ENCODE measurements around the gene MEN1.
"Not testable (repeated sequence)": the region's sequence is repeated elsewhere in the genome, so short reads cannot be mapped to it uniquely, and the experiment has no call there.

Gene MEN1

DNA sequence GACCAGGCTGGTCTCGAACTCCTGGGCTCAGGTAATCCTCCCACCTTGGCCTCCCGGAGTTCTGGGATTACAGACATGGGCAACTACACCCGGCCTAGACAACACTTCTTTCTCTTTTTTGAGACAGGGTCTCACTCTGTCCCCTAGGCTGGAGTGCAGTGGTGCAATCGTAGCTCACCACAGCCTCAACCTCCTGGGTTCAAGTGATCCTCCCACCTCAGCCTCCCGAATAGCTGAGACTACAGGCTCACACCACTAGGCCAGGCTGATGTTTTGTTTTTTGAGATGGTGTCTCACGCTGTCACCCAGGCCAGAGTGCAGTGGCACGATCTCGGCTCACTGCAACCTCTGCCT lies 35.4 kb upstream of the MEN1 start:
- not testable (repeated sequence) for DNase-seq (ENCODE audit: low read depth)

GRCh38 chr11:64845129-64845775 lies 34.9 kb upstream of the MEN1 start:
- DNase-seq (ENCODE audit: low read depth) = no peak

- DNase-seq (ENCODE audit: low read depth) = no peak
These were observed 34.2 kb upstream of the MEN1 start, which contains the start of gene CDC42BPG for GRCh38 chr11:64844330-64845128. Gene CDC42BPG, minus strand, starts transcription at chr11:64844653. Its CDS starts 84 bp downstream, at chr11:64844569.

DNA sequence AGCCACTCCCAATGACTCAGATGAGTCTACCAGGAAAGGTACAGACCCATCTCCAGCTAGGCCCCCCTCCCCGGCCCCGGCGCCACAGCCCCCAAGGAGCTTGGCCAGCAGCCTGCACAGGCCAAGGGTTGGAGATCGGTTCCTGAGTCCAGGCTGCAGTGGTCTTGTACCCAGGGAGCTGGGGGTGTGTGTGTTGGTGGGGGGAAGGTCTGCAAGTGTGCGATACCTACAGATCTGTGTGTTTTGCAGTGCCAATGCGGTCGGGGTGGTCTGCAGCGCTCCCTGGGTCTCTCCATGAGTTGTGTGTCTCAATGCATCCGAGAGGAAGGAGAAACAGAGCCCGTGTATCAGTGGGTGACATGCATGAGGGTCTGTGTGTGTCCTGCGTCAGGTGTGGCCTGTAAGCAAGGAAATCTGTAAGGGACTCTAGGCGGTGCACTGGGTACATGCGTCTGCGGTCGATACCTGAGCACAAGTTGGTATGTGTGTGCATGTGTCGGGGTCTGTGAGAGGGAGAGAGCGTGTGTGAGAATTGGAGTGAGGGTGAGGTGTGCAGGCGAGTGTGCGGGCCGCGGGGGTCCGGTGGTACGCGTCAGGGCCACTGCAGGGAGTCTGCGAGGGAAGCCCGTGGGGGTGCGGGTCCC lies 33.5 kb upstream of the MEN1 start:
- DNase-seq (ENCODE audit: low read depth) = no peak

GRCh38 chr11:64842851-64843685 lies 32.7 kb upstream of the MEN1 start:
- no peak for DNase-seq (ENCODE audit: low read depth)

DNA sequence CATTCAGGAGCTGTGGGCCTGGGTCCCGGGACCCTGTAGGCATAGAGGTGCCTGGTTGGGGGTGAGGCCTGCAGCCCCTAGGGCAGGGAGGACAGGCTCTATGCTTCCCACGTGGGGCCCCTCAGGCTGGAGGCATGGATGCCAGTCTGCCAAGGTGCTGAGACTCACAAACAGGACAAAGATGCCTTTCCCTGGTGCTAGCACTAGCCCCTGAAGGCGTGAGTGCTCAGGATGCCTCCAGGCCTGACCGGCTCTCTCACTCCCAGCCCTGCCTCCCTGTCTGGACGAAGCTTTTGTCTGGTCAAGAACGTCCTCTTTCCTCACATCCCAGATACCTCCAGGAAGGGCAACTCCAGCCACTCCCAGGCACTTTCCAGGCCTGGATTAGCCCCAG lies 32.0 kb upstream of the MEN1 start:
- no peak for DNase-seq (ENCODE audit: low read depth)

DNA sequence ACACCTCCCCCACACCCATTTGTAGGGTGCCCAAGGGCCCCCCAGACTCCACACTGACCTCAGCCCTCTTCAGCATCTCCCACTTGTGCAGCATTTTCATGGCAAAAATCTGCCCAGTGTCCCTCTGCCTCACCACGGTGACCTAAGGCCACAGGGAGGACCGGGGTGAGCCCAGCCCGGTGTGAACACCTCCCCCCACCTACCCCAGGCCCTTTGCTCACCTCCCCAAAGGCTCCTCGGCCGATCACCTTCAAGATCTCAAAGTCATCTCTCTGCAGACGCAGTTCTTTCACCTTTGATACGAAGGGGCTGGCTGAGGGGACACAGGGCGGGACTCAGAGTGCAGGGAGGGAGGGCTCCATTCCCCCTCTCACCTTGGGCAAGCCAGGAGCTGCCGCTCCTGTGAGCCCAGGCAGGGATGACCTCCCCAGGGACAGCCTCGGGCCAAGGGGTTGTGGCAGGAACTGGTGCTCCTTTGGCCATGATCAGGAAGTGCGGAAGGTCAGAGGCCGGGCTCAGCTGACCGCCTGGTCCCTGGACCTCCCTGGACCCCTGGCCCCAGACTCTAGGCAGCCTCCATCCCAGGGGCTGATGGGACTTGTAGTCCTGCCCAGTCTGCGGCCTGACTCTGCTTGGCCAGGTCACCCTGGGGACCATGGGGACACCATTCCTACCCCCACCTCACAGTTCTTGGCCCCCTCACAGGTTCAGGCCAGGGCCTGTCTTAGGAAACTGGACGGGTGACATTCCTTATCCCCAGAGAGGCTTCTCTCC lies 31.4 kb upstream of the MEN1 start:
- DNase-seq (ENCODE audit: low read depth) = no peak

- DNase-seq (ENCODE audit: low read depth) = no peak
These were observed 29.8 kb upstream of the MEN1 start for GRCh38 chr11:64839887-64840782.

- no peak for DNase-seq (ENCODE audit: low read depth)
These were observed 29.0 kb upstream of the MEN1 start for GRCh38 chr11:64839335-64839734.

- DNase-seq (ENCODE audit: low read depth) = no peak
These were observed 28.4 kb upstream of the MEN1 start for GRCh38 chr11:64838600-64839334.

GRCh38 chr11:64837887-64838351 lies 27.6 kb upstream of the MEN1 start:
- DNase-seq (ENCODE audit: low read depth) = no peak

GRCh38 chr11:64836448-64837072 lies 26.2 kb upstream of the MEN1 start:
- no peak for DNase-seq (ENCODE audit: low read depth)

DNA sequence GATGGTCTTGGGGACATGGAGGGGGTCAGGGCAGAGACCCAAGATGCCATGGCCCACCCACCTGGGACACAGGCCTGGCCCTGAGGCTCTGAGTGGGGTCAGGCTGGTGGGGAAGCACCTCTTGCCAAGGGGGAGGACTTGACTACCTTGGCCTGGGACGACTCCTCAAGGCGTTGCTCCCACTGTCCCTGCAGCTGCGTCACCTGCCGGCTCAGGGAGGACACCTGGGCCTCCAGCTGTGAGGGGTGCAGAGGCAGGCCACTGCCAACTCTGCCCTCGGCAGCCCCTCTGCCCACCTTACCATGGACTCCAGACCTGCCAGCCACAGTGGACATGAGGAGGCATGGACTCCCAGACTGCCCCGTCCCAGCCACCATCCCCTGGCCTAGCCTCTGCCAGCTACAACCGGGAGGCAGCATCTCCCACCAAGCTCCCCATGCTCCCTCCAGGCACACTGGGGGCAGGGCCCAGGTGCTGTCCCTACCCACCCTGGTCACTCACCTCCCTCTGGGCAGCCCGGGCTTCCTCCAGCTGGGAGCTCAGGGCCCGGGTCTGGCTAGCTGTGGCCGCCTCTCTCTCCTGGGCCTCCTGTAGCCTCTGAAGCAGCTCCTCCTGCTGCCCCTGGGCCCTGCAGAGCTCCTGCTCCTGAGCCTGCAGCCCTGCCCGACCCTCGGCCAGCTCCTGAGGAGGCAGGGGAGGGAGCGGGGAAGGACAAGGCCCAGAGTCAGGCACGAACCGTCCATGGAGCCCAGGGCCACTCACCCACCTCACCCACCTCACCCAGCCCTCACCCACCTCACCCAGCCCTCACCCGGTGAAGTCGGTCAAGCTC lies 25.5 kb upstream of the MEN1 start:
- no peak for DNase-seq (ENCODE audit: low read depth)

GRCh38 chr11:64834723-64835615 lies 24.6 kb upstream of the MEN1 start:
- no peak for DNase-seq (ENCODE audit: low read depth)

- DNase-seq (ENCODE audit: low read depth) = no peak
These were observed 23.8 kb upstream of the MEN1 start for GRCh38 chr11:64834031-64834722.

GRCh38 chr11:64833509-64833908 lies 23.2 kb upstream of the MEN1 start:
- DNase-seq (ENCODE audit: low read depth) = no peak

DNA sequence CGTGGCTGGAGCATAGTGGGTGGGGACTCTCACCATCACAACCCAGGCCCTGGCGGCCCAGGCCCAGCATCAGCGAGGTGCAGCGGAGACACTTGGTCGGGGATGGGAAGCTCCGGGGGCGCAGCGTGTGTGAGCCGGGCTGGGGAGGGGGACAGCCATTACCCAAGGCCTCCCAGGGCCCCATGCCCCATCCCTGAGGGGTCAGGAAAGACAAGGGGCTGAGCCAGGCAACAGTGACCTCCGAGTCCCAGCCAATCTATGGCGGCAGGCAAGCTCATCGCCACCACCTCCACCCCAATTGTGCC lies 22.8 kb upstream of the MEN1 start:
- DNase-seq (ENCODE audit: low read depth) = no peak

Data from HS-27A (cell line).